Bronchial smooth muscle cell (primary cell): ENCODE measurements around the gene PCDH11X. TPM values are rescaled to one million over a fixed set of nuclear protein-coding genes. Genes with fewer than 3 reads are reported as not detected.

Experiments
- total RNA-seq: library from RNA; depleted of rRNA; stranded (reverse); fragments of >200 nt; gene quantifications from 2 replicates; pipeline ENCODE4 v1.2.1, GENCODE V29; 2014

Gene PCDH11X, protein sequence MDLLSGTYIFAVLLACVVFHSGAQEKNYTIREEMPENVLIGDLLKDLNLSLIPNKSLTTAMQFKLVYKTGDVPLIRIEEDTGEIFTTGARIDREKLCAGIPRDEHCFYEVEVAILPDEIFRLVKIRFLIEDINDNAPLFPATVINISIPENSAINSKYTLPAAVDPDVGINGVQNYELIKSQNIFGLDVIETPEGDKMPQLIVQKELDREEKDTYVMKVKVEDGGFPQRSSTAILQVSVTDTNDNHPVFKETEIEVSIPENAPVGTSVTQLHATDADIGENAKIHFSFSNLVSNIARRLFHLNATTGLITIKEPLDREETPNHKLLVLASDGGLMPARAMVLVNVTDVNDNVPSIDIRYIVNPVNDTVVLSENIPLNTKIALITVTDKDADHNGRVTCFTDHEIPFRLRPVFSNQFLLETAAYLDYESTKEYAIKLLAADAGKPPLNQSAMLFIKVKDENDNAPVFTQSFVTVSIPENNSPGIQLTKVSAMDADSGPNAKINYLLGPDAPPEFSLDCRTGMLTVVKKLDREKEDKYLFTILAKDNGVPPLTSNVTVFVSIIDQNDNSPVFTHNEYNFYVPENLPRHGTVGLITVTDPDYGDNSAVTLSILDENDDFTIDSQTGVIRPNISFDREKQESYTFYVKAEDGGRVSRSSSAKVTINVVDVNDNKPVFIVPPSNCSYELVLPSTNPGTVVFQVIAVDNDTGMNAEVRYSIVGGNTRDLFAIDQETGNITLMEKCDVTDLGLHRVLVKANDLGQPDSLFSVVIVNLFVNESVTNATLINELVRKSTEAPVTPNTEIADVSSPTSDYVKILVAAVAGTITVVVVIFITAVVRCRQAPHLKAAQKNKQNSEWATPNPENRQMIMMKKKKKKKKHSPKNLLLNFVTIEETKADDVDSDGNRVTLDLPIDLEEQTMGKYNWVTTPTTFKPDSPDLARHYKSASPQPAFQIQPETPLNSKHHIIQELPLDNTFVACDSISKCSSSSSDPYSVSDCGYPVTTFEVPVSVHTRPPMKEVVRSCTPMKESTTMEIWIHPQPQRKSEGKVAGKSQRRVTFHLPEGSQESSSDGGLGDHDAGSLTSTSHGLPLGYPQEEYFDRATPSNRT (N-terminal part only)
- total RNA-seq, result not detected in 2 replicates

DNA sequence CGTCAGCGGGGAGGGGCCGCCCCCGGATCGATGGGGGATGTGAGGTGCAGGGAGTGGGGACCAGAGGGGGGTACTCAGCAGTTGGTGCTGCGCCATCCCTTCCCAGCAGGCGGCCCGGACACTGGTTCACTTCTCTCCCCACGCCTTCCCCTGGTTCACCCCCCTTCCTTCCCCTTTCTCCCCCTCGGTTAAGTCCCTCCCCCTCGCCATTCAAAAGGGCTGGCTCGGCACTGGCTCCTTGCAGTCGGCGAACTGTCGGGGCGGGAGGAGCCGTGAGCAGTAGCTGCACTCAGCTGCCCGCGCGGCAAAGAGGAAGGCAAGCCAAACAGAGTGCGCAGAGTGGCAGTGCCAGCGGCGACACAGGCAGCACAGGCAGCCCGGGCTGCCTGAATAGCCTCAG lies at the start of gene PCDH11X:
TSS of gene PCDH11X (plus strand) at position 241 of the 400 bp plus-strand sequence. CDS start 56,130 bp downstream, outside the sequence.

